HepG2 (cell line): ENCODE results near the gene NECAB2. TPM values are rescaled to one million over a fixed set of nuclear protein-coding genes. Genes with fewer than 3 reads are reported as not detected.

ENCODE experiments used
- ATF3 ChIP-seq: sonication (generic); formaldehyde crosslinking; IDR thresholded peaks from 2 replicates; pipeline ENCODE4 v1.4.0; 2020; ENCODE audit warnings: missing genetic modification reagents
- BCL3 ChIP-seq: sonication (generic); formaldehyde crosslinking; IDR thresholded peaks from 2 replicates; pipeline ENCODE4 v1.5.1; 2020; ENCODE audit warnings: mild to moderate bottlenecking, missing genetic modification reagents, moderate library complexity
- FOSL2 ChIP-seq: sonication (generic); formaldehyde crosslinking; IDR thresholded peaks from 2 replicates; pipeline ENCODE4 v1.4.0; 2020; ENCODE audit warnings: missing genetic modification reagents
- FOXA1 ChIP-seq, 2 experiments: fragments of 450-650 bp in 1 of 2; sonication (generic) in 1 of 2; formaldehyde crosslinking in 1 of 2; IDR thresholded peaks; 2 replicates each; pipeline versions ENCODE4 v1.4.0 to v1.6.1; 2016 to 2020; ENCODE audit warnings: missing genetic modification reagents in 1 of 2
- FOXP1 ChIP-seq, 2 experiments: fragments of 450-650 bp in 1 of 2; IDR thresholded peaks; 2 replicates each; pipeline ENCODE4 v1.6.1; 2017 to 2018; ENCODE audit warnings: antibody characterized with exemption in 1 of 2
- HHEX ChIP-seq: IDR thresholded peaks from 2 replicates; pipeline ENCODE4 v1.6.1; 2016; ENCODE audit warnings: control low read depth
- KDM1A ChIP-seq: IDR thresholded peaks from 2 replicates; pipeline ENCODE4 v1.6.1; 2016; ENCODE audit warnings: missing compliant biosample characterization
- KDM6A ChIP-seq: IDR thresholded peaks from 2 replicates; pipeline ENCODE4 v1.6.1; 2016; ENCODE audit warnings: low read depth
- KLF9 ChIP-seq: IDR thresholded peaks from 2 replicates; pipeline ENCODE4 v1.6.1; 2016; ENCODE audit warnings: low read depth
- MIXL1 ChIP-seq: IDR thresholded peaks from 2 replicates; pipeline ENCODE4 v1.6.1; 2016
- MNT ChIP-seq: fragments of 450-650 bp; IDR thresholded peaks from 2 replicates; pipeline ENCODE4 v1.6.1; 2016
- MYNN ChIP-seq: sonication (generic); formaldehyde crosslinking; IDR thresholded peaks from 2 replicates; pipeline ENCODE4 v1.4.0; 2020; ENCODE audit warnings: mild to moderate bottlenecking, low read depth, missing genetic modification reagents
- NFATC3 ChIP-seq: sonication (generic); formaldehyde crosslinking; IDR thresholded peaks from 2 replicates; pipeline ENCODE4 v1.5.1; 2020; ENCODE audit warnings: mild to moderate bottlenecking, missing genetic modification reagents
- RARG ChIP-seq: sonication (generic); formaldehyde crosslinking; IDR thresholded peaks from 2 replicates; pipeline ENCODE4 v1.4.0; 2020; ENCODE audit warnings: low read depth, mild to moderate bottlenecking, missing genetic modification reagents
- TBX3 ChIP-seq: fragments of 450-650 bp; IDR thresholded peaks from 2 replicates; pipeline ENCODE4 v1.6.1; 2017; ENCODE audit warnings: antibody characterized with exemption, mild to moderate bottlenecking, inconsistent platforms, borderline replicate concordance
- ZBTB1 ChIP-seq: sonication (generic); formaldehyde crosslinking; IDR thresholded peaks from 2 replicates; pipeline ENCODE4 v1.4.0; 2020; ENCODE audit warnings: missing genetic modification reagents, borderline replicate concordance
- ZHX2 ChIP-seq, 2 experiments: sonication (generic) in 1 of 2; formaldehyde crosslinking in 1 of 2; IDR thresholded peaks; 2 replicates each; pipeline versions ENCODE4 v1.6.1 to v1.9.0; 2014 to 2022; ENCODE audit warnings: antibody characterized with exemption in 1 of 2, borderline replicate concordance in 1 of 2, inconsistent platforms in 1 of 2, low read depth in 1 of 2, missing genetic modification reagents in 1 of 2
- ZKSCAN1 ChIP-seq: fragments of 150-350 bp; IDR thresholded peaks from 2 replicates; pipeline ENCODE4 v1.6.1; 2014; ENCODE audit warnings: low read length
- ZNF20 ChIP-seq: sonication (generic); formaldehyde crosslinking; IDR thresholded peaks from 2 replicates; pipeline ENCODE4 v1.4.0; 2020; ENCODE audit warnings: mild to moderate bottlenecking, moderate library complexity, missing genetic modification reagents
- ZNF232 ChIP-seq: sonication (generic); formaldehyde crosslinking; IDR thresholded peaks from 2 replicates; pipeline ENCODE4 v1.4.0; 2020; ENCODE audit warnings: missing genetic modification reagents, borderline replicate concordance
- ZNF331 ChIP-seq: sonication (generic); formaldehyde crosslinking; IDR thresholded peaks from 2 replicates; pipeline ENCODE4 v1.4.0; 2020; ENCODE audit warnings: missing genetic modification reagents
- ZNF382 ChIP-seq: sonication (generic); formaldehyde crosslinking; IDR thresholded peaks from 2 replicates; pipeline ENCODE4 v1.5.0; 2020; ENCODE audit warnings: missing genetic modification reagents, mild to moderate bottlenecking, borderline replicate concordance
- ZNF577 ChIP-seq: sonication (generic); formaldehyde crosslinking; IDR thresholded peaks from 2 replicates; pipeline ENCODE4 v1.4.0; 2020; ENCODE audit warnings: mild to moderate bottlenecking, low read depth, missing genetic modification reagents, borderline replicate concordance
- polyA plus RNA-seq, 8 experiments: library from polyadenylated mRNA; depleted of rRNA in 3 of 8; stranded (reverse) in 7 of 8; unstranded in 1 of 8; fragments of >200 nt; fragmentation: Illumina TruSeq in 4 of 8; extraction: Trizol in 4 of 8; gene quantifications; 2 replicates each; pipeline versions ENCODE4 v1.2.1 to v1.2.3, GENCODE V29; 2011 to 2016; ENCODE audit warnings: low read depth in 4 of 8, missing spikeins in 1 of 8, mixed read lengths in 1 of 8; ENCODE audit not compliant: insufficient read depth in 1 of 8
- total RNA-seq, 5 experiments: library from RNA; depleted of rRNA; stranded (reverse); fragments of >200 nt; fragmentation: Illumina TruSeq; extraction: Trizol; gene quantifications; 2 replicates each; pipeline ENCODE4 v1.2.3, GENCODE V29; 2016; ENCODE audit warnings: low read depth in 1 of 5

Gene NECAB2
- total and polyA plus RNA-seq, 2 of the 13 experiments (the other 11 are each of a cell fraction or from before 2014, with no cell fraction given): 0.21 to 0.49 TPM

GRCh38 chr16:84048270-84048669, 80.2 kb downstream of the NECAB2 start (continued):
- TF ChIP-seq TBX3 (peak; percentile 81; the same call in 1 of the 2 replicates), MIXL1 (0 out of 2 replicates have a peak, but pooled peaks have one; percentile 23), FOXP1 (IDR thresholded peaks at IDR 0.05) (no peak), FOXP1 (CRISPR knock-in tag; IDR thresholded peaks at IDR 0.05) (peak; percentile 17; the same call in 1 of the 2 replicates), NFATC3 (CRISPR knock-in tag) (no peak), KDM1A (CRISPR knock-in tag) (no peak), BCL3 (CRISPR knock-in tag) (no peak), ZNF331 (peak; percentile 13; the same call in 1 of the 2 replicates), ZHX2 (IDR thresholded peaks at IDR 0.05; ENCODE audit: low read depth) (no peak), ZHX2 (CRISPR knock-in tag; IDR thresholded peaks at IDR 0.05; ENCODE audit: borderline replicate concordance) (no peak), ZBTB1 (no peak), RARG (CRISPR knock-in tag) (no peak), ZNF382 (CRISPR knock-in tag) (no peak), FOSL2 (CRISPR knock-in tag) (0 out of 2 replicates have a peak, but pooled peaks have one; percentile 25), KDM6A (CRISPR knock-in tag) (no peak), ATF3 (no peak), MNT (no peak), MYNN (CRISPR knock-in tag) (no peak), ZKSCAN1 (no peak), ZNF20 (CRISPR knock-in tag) (no peak), KLF9 (no peak), HHEX (no peak), FOXA1 (IDR thresholded peaks at IDR 0.05) (no peak), FOXA1 (CRISPR knock-in tag; IDR thresholded peaks at IDR 0.05) (peak; percentile 33; the same call in 1 of the 2 replicates), ZNF232 (no peak), ZNF577 (CRISPR knock-in tag) (no peak)
